ENCODE measurements around the gene MTFR2.

DNA sequence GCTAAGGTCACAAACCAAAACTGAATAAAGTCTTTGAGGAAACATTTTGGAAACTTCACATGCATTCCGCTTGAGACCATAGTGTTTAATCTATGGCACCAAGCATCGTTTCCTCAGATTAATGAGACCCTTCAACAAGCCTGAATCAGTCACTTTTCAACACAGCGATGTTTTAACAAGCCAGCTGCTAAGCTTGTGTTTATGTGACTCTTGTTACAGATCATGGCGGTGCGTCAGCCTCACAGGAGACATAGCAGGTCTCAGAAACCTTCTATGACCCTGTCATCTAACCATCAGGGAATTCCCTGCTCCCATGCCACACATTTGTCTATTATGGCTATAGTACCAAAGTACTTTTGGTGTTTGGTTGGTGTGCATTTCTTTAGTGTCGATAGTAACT lies 57.2 kb downstream of the MTFR2 start:
- no peak for TF ChIP-seq CTCF (IDR thresholded peaks at IDR 0.05)
- TF ChIP-seq POLR2A (IDR thresholded peaks at IDR 0.05): no peak

Measured in tibial nerve (tissue), 3 donors.